NCI-H2107 (cell line): Measurements from ENCODE around the gene NGF.
"Not testable (repeated sequence)": the region's sequence is repeated elsewhere in the genome, so short reads cannot be mapped to it uniquely, and the experiment has no call there.

Experiments used
- DNase-seq: peaks from one replicate; lab custom pipeline; 2025; lab: John Stamatoyannopoulos, UW

NGF gene

DNA sequence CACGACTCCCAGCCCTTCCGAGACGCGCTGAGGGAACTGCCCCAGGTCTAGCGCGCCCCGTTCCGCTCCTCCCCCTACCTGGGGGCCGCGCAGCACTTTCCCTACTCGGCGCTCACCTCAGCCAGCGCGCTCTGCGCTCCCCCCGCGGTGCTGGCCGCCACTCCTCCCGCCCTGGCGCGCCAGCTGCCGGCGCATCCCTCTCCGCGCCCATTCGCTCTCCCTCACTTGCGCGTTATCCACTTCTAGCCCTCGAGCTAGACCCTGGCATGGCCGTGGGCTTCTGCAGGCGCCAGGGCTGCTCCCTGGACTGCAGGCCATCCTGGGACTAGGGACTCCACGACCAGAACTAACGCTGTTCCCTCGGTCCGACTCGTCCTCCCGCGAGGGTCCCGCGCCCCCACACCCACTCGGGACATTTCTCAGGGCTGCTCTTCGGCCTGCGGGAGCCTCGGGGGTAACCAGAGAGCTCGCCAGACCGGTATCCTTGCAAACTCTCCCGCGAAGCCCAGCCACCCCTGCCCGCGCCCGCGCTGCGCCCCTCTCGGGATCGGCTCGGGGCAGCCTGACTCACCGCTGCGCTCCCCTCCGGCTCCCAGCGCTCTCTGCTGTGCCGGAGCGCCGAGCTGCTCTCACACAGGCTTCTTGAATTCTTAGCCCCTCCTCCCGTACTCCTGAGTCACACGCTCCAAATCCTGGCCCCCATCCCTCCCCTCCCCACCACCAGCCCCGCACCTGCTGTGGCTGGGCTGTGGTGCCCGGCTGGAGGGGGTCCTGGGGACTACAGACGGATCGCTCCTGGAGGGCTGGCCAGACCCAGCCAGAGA, at the start of gene NGF:
TSS of gene NGF (minus strand) at position 617 of the 824 bp plus-strand sequence. CDS start 51,454 bp downstream, outside the sequence.
- peak; percentile 29 for DNase-seq

DNA sequence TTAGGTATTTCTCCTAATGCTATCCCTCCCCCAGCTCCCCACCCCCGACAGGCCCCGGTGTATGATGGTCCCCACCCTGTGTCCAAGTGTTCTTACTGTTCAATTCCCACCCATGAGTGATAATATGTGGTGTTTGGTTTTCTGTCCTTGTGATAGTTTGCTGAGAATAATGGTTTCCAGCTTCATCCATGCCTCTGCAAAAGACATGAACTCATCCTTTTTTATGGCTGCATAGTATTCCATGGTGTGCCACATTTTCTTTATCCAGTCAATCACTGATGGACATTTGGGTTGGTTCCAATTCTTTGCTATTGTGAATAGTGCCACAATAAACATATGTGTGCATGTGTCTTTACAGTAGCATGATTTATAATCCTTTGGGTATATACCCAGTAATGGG, 45.4 kb upstream of the NGF start:
- DNase-seq, result not testable (repeated sequence)

DNA sequence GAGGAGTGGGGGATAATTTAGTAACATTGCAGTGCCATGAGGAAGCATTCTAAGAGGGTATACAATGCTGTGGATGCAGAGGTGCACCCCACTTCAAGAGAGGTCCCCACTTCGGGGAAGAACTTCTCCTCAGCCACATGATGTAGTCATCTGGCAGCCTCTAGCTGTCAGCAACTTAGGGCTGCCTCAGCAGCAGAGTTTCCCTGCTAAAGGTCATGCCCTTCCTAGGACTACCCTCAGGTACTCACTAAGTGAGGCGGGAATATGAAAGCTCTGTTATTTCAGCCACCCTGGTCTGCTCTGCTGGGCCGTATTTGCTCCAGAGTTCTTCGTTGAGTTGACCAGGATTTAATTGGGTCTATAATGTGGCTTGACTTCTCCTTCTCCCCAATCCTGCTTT, 41.9 kb upstream of the NGF start:
- DNase-seq, result no peak

DNA sequence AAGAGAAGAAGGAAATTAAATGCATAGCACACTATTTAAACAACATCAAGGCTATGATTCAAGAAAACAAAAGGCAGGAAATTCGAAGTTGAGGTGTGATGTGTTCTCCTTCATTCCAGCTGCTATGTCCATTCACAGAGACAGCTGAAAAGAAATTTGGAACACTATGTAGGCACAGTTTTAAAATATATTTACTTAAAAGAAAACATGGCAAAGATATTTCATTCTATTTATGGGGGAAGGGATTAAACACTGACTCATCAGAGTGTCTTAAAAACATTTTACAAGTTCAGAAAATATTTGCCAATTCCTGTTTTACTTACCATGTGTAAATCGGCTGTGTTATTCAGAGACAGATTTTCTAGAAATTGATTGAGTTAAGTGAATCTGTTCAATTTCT, 39.4 kb upstream of the NGF start:
- no peak for DNase-seq

DNA sequence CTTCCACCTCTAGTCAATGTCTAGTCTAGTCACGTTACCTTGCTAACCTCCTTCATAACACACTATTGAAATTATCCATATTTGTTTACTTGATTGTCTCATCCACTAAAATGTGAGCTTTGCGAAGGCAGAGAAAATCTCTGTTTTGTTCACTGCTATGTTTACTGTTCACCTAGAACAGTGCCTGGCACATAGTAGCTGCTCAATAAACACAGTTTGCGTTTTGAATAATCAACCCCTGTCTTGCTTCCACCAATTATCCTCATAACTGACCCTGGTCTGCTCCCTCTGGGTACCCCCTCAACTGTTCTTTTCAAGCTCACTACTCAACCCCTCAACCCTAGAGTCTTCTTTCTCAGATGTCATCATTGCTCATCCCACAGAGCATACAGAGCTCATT, 36.5 kb upstream of the NGF start:
- DNase-seq, result no peak

DNA sequence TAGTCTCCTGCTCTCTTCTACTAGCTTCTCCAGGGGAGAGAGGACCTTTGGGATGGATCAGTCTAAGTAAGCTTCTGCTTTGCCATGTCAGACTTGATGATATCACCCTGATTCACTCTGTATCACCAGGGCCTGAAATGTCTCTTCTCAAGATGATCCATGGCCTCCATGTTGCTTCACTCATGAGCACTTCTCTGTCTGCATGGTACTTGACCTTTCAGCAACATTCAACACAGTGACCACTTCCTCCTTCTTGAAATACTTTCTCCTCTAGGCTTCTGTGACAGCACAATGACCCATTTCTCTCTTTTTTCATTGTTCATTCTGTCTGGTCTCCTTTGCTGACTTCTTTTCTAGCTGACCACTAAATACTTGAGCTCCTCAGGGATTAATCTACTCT, 35.3 kb upstream of the NGF start:
- no peak for DNase-seq

DNA sequence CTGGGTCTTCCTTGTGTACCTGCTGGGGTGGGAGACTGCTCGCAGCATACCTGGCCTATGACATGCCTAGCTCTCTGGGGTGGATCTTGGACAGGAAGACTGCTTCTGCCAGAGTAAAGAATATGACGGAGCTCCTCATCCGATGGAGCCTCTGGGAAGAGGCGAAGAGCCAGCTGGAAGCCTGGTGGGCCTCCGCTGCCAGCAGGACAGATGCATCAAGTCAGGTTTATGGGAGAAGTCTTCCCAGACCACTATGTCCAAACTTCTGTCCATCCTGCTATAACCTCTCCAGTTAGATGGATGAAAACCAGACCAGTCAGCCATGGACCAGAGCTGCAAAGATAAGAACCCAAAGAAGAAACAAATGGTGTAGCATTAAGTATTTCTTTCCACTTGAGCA, 27.7 kb upstream of the NGF start:
- DNase-seq, result no peak

DNA sequence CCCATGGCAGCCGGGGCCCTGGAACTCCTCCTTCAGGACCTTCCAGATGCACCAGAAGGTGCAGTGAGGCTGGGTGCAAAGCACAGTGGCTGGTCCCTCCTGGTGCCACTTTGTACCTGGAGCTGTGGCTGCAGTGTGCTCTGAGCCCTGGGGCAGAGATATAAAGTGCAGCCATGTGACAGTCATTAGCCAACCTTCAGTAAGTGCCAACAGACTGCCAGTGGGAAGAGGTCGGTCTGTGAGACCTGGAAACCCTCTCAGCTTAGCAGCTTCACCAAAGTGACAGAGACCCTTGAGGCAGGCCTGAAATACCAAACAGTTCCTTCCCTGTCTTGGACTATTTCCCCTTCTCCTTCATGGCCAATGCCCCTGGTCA, 26.7 kb upstream of the NGF start:
- DNase-seq, result no peak

DNA sequence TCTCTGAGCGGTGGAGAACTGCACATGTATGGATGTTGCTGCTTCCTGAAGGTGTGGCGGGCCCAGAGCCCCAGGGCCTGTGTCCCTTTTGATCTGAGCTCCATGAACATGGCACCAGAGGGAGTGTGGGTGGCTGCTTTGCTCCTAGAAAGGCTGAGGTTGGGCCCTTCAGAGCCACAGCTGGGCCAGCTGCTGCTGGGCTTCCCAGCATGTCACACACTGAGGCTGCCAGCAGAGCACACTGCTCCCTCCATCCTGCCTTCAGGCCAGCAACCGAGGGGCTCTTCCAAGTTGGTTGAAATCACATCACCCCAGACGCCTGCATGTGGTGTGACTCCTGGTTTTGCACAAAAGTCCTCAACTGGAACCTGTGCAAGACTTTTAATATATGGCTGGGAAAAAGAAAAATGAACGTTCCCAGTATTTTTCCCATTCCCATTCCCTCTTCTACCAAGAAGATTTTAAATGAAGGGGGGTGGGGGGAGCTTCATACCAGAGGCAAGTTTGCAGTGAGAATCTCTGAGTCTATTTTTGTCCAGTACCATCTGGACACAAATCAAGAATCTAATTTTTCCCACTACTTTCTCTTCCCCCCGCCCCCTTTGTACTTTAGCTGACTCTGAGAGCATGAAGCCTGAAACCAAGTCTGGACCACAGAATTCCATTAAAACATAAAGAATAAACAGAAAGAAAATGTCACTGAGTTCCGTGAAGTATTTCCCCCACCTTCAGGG, 26.2 kb upstream of the NGF start:
- DNase-seq, result no peak

DNA sequence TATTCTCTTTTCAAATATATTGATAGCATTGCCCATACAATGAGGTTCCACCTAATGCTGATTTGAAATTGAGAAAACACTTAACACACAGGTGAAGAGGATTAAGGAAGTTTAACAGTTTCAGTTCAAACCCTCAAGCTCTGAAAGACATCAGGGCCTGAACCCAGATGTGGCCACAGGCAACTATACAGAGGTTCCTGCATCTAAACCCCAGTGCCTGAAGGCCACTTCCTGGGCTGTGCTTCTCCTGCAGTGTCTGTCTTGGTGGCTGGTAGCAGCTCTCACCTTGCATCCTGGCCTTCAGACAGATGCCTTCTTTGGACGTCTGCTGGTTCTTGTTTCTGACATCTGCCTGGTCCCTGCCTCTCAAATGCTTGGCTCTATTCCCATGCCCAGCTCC, 25.1 kb upstream of the NGF start:
- DNase-seq, result no peak

DNA sequence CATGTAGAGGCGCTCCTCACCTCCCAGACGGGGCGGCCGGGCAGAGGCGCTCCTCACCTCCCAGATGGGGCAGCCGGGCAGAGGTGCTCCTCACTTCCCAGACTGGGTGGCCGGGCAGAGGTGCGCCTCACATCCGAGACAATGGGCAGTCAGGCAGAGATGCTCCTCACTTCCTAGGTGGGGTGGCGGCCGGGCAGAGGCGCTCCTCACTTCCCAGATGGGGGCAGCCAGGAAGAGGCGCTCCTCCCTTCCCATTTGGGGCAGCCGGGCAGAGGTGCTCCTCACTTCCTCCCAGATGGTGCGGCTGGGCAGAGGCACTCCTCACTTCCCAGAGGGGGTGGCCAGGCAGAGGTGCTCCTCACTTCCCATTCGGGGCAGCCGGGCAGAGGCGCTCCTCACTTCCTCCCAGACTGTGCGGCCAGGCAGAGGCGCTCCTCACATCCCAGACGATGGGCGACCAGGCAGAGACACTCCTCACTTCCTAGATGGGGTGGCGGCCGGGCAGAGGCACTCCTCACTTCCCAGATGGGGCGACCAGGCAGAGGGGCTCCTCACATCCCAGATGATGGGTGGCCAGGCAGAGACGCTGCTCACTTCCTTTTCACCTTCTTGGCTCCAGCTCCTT, 22.6 kb upstream of the NGF start:
- DNase-seq, result not testable (repeated sequence)

DNA sequence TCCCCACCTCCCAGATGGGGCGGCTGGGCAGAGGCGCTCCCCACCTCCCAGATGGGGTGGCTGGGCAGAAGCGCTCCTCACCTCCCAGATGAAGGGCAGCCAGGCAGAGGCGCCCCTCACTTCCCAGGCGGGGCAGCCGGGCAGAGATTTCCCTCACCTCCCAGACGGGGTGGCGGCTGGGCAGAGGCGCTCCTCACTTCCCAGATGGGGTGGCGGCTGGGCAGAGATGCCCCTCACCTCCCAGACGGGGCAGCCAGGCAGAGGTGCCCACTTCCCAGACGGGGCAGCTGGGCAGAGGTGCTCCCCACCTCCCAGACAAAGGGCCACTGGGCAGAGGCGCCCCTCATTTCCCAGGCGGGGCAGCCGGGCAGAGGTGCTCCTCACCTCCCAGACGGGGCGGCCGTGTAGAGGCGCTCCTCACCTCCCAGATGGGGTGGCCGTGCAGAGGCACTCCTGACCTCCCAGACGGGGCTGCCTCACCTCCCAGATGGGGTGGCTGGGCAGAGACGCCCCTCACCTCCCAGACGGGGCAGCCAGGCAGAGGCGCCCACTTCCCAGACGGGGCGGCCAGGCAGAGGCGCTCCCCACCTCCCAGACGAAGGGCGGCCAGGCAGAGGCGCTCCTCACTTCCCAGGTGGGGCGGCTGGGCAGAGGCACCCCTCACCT, 21.9 kb upstream of the NGF start:
- not testable (repeated sequence) for DNase-seq

DNA sequence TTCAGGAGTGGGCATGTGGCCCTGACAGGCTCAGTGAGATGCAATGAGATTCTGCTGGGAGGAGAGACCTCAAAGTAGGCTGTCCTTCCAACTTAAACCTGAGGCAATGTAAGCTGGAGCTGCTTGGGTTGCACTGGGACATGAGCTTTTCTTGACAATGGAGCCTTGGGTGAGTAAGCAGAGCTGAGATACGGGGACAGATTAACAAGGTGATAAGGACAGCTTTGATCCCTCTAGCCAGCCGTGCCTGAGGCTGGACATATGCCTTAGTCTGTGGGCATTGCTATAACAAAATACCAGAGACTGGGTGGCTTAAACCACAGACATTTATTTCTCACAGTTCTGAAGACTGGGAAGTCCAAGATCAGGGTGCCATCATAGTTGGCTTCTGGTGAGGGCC, 18.3 kb upstream of the NGF start:
- DNase-seq, result no peak

DNA sequence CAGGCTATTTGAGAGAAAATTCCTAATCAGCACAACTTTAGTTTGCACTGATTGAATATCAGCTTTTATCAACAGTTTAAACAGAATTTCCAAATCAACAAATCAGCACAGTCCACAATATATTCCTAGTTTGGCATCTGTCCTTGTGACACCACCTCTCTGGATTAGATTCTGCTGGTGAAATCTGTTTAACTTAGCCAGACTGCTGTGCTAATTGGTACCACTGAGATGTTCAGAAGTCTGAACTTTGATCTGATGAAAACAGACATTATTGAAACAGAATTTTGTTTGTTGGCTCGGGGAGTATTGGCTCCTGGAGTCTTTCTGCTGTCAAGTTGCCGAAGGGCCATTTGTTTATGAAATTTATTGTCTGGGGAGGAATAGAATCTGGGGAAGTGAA, 17.0 kb upstream of the NGF start:
- no peak for DNase-seq

DNA sequence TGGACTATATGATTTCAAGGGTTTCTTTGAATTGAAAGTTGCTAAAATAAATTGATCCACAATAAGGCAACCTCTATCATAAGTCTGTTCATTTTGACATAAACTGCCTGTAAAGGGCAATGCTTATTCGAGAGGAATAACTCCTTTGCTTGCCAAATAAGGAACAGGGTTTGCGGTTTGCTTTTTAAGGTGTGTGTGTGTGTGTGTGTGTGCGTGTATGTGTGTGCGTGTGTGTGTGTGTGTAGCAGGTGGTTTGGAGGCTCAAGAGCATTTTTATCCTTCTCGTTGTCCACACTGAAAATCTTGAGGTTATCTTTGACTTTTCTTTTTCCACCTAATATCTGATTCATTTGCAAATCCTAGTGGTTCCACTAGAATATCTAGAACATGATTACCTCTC, 13.1 kb upstream of the NGF start:
- DNase-seq, result no peak

DNA sequence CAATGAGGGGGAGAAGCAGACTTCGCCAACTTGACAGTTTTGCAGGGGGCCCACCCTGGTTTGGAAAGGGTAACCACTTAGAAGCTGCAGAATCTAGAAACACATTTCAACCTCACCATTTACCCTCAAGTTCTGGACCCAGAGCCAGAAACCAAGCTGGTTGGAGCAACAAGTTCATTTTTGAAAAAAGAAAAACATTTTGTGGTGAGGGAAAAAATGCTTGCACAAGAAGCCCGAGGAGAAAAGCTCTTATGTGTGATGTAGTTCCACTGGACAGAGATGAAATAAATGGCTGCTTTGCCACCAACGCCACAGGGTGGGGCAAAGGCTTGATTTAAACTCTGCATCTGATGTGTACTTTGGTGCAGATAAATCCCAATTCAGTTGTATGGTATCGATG, 10.6 kb upstream of the NGF start:
- no peak for DNase-seq

DNA sequence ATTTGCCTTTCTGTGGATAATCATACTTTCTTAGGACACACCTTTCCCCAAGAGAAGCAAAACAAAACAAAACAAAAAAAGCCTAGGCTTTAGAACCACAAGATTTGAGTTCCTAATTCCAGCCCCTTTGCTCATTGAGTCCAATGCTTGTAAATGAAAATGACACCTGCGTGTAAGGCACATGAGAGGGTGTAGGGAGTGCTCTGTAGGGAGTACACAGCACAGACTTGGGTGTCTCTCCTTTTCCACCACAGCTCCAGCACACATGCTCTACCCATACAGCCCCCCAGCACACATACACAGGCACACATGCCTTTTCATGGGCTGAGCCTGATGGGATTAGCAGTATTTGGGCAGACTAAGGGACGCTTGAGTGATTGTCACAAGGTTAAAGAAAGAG, 9.2 kb upstream of the NGF start:
- no peak for DNase-seq

DNA sequence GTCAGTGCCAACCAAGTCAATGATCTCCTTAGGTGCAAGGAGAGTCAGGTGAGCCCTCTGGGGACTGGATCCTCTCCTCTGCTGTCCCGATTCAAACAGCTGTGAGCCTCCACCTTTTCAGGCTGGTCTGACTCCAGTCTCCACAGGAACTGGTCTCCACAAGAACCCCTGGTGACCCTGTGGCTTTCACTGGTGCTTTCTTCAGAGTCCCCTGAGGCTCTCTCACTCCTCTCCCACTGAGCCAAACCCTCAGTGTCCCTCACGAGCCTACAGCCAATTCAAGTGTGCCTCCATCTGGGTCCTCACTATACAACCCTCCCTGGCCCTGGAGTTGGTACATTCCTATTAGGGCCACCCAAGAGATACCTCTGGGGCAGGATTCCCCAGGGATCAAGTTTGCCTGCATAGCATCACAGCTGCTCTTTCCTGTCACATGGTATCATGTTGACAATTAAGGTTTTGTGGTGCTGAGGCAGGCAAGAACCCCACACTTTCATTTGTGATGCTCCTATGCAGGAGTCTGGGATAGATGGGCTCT, 5.2 kb upstream of the NGF start:
- no peak for DNase-seq

DNA sequence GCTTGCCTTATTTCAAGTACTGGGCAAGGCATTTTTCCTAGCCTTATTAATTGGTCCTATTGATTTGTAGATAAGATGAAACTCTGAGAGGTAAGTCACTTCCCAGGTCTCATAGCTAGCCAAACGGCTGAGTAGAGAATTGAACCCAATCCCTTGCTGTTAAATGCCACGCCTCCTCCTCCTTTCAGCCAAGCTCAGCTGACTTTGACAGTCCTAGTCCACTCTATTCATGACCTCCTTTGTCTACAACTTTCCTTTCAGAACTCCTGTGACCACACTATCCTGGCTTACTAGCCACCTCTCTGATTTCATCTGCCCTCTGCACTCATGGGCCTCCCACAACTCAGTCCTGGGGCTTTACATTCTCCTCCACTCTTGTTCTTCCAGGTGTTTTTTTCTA, 3.9 kb upstream of the NGF start:
- DNase-seq, result no peak

DNA sequence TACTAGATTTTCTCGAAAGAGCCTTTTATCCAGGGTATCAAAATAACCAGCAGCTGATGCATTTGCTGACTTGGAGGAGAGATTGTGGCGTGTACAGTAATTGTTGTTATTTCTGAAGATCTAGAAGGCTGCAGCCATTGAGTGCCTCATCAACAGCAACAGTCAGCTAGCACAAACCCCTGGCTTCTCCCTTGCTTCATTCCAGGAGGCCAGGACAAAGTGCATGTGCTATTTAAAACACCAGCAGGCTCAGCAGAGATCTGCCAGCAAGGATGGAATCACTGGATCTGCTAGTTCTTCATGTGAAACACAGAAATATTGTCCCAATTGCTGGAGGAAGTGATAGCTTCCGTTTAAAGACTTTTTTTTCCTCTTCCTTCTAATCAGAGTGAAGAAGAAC, 2.8 kb upstream of the NGF start:
- no peak for DNase-seq

DNA sequence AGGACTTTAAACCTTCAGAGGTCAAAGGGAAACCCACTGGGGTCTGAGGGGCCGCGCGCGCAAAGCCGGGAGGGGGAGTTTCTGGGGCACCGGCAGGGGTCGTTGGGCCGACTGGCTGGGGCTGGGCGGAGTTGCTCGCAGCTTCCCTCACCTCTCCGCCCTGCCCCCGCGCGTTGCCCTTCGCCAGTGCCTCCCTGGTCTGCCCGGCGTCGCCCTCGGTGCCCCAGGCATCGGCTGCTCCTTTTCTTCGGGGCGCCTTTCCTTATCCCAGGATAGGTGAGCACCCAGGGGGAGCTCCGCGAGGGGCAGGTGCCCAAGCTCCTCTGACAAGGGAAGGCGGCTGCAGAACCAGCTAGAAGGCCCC, 390 bp upstream of the NGF start:
- no peak for DNase-seq

DNA sequence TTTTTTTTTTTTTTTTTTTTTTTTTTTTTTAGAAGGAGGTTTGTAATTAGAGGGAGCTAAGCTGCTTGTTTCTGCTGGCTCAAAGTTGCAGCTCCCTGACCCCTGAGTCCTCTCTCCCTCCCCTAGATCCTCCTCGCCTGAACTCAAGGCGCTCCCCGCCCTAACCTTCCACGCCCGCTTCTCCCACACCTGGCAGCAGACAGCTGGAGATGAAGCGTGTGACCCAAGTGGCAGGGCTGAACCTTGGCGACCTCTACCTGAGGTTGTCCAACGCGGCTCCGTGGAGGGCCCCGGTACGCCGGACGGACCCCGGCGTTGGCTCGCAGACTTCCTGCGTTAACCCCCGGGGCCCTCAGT, 795 bp downstream of the NGF start:
- DNase-seq, result no peak

DNA sequence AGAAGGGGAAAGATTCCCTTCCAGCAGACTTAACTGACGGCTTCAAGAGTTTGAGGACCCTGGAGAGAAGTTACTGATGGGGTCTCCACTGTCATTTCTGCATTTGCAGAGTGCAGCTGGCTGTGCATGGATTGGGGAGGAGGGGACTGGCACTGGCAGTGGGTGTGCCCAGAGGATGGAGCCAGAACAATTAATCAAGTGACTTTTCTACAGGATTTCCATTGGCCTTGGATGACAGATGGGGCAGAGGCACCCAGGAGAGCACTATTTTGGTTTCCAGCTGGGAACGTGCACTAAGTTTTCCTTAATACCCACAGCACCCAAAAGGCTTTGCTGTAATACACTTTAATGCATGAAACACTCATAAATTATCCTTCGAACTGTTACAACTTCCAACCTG, 1.3 kb downstream of the NGF start:
- DNase-seq, result no peak
